Nephron (organoid): ENCODE measurements around the gene RHCG.
"Not testable (repeated sequence)": the region's sequence is repeated elsewhere in the genome, so short reads cannot be mapped to it uniquely, and the experiment has no call there.

Experiments
- H3K27ac Mint-ChIP-seq, 3 experiments: 2 replicates each; pipeline ENCODE4 v1.8.0; 2020; ENCODE audit warnings: mixed read lengths in 3 of 3, mild to moderate bottlenecking in 2 of 3, moderate library complexity in 1 of 3
- H3K27me3 Mint-ChIP-seq: 2 replicates; pipeline ENCODE4 v1.8.0; 2021; ENCODE audit warnings: low read depth, mild to moderate bottlenecking, moderate library complexity, mixed read lengths
- H3K36me3 Mint-ChIP-seq: 2 replicates; pipeline ENCODE4 v1.8.0; 2020; ENCODE audit warnings: low read depth, mixed read lengths
- H3K4me1 Mint-ChIP-seq: 2 replicates; pipeline ENCODE4 v1.8.0; 2020; ENCODE audit warnings: mixed read lengths
- H3K4me3 Mint-ChIP-seq, 3 experiments: 2 replicates each; pipeline ENCODE4 v1.8.0; 2020; ENCODE audit warnings: mild to moderate bottlenecking in 3 of 3, mixed read lengths in 3 of 3, moderate library complexity in 2 of 3
- H3K9me3 Mint-ChIP-seq: 2 replicates; pipeline ENCODE4 v1.8.0; 2020; ENCODE audit warnings: mixed read lengths
- CTCF ChIP-seq, 3 experiments: fragments of 200-600 bp; sonication (generic); IDR thresholded peaks; one replicate each; pipeline ENCODE4 v1.5.0; 2021; ENCODE audit warnings: antibody characterized with exemption in 3 of 3; ENCODE audit not compliant: unreplicated experiment in 3 of 3

The RHCG gene

DNA sequence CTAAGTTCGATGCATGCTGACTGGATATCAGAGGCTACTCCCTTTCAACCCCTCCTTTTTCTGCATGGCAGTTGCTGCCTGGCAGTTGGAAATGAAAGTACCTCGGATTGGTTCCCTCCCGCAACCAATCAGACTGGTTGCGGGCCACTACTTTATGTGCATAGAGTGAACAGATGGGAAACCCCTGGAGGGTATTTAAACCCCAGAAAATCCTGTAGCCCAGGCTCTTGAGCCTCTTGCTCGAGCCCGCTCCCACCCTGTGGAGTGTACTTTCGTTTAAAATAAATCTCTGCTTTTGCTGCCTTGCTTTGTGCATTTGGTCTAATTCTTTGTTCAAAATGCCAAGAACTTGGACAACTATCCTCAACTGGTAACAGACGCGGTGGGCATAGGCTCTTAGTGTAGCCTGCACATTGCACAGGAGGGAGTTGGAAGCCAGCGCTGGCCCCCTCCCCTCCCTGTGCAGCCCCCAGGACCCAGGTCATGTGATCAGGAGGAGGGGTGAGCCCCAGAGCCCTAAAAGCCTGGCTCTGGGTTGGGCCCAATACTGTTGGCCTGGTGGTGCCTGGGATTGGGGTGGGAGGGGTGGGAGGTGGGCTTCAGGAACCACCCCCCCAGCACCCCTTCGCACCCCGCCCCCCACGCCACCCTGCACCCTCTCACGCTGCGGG is 26.8 kb downstream of the RHCG start:
- Mint-ChIP-seq H3K4me1 (peaks cover 8% of the 10 kb centered on the region), H3K36me3 (no peaks in the 10 kb centered on the region), H3K9me3 (no peaks in the 10 kb centered on the region), H3K27me3 (peaks cover 61% of the 10 kb centered on the region), H3K4me3 (no peak overlapping the region), H3K27ac (no peak overlapping the region)
- no peak for TF ChIP-seq CTCF (IDR thresholded peaks at IDR 0.05; ENCODE audit: unreplicated experiment in 3 of 3)

DNA sequence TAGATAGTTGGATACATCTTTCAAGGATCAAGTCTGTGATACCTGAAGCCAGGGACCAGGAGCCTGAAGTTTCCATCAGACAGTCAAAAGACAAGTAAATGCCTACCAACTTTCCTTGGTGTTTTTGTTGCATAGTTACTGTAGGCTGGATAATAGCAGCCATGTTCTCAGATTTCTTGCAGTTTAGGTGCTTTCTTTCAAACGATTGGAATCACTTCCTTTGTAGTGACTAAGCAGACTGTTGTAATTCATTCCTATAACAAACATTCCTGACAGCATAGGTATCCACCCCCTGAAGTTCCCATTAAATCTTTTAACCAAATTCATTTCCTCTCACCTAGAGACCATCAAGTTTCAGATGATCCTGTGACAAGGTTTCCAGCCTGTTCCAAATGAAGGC is 27.6 kb downstream of the RHCG start:
- not testable (repeated sequence) for H3K36me3 Mint-ChIP-seq, H3K9me3 Mint-ChIP-seq
- peaks cover 53% of the 10 kb centered on the region for H3K27me3 Mint-ChIP-seq

DNA sequence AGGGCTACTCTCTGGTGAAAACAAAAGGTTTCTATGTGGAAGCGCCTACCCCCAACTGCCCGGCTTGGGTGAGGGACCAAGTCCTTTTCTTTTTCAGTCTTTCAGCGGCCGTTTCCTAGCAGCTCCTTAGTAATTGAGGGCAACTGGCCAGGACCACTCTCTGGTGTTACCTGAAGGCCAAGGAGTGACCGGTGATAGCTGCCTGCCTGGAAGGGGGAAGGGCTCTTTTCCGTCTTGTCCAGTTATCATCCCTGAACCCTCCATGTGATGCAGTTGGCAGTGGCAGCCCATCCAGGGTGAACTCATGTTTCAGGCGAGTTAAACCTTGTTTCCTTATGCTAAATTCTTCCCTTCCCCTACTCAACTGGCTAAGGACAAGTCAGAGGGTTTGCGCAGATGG is 33.3 kb downstream of the RHCG start:
- H3K27me3 Mint-ChIP-seq, result peaks cover 36% of the 10 kb centered on the region
- no peaks in the 10 kb centered on the region for H3K9me3 Mint-ChIP-seq
- H3K4me1 Mint-ChIP-seq, result no peaks in the 10 kb centered on the region
- TF ChIP-seq CTCF (IDR thresholded peaks at IDR 0.05; ENCODE audit: unreplicated experiment in 3 of 3), result no peak
- no peaks in the 10 kb centered on the region for H3K36me3 Mint-ChIP-seq
- H3K27ac Mint-ChIP-seq, result no peak overlapping the region
- no peak overlapping the region for H3K4me3 Mint-ChIP-seq

More for the DNA sequence above, 27.6 kb downstream of the RHCG start:
- not testable (repeated sequence) for H3K27ac Mint-ChIP-seq, H3K4me1 Mint-ChIP-seq, H3K4me3 Mint-ChIP-seq

- Mint-ChIP-seq H3K4me3 (no peak overlapping the region), H3K9me3 (no peaks in the 10 kb centered on the region), H3K4me1 (no peaks in the 10 kb centered on the region)
Measured at GRCh38 chr15:89462198-89462912, 34.0 kb downstream of the RHCG start.

DNA sequence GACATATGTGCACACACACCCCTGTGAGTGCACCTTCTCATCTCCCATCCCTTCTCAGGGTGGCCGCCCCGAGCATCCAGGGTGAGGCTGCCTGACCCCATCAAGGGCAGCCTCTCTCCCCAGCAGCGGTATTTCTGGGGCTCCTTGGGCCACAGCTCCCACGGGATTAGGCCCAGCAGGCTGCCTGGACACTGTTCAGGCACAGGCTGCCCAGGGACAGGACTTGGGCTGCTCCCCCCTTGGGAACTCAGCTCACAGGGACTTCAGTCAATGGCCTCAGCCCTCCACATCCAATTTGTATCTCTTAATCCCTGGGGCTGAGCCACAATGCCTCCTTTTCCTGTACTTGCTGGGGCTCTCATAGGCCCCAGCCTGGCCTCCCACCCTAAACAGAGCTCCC is 35.0 kb downstream of the RHCG start:
- Mint-ChIP-seq H3K4me1 (no peaks in the 10 kb centered on the region), H3K9me3 (no peaks in the 10 kb centered on the region), H3K36me3 (no peaks in the 10 kb centered on the region), H3K27me3 (peaks cover 48% of the 10 kb centered on the region), H3K4me3 (no peak overlapping the region), H3K27ac (no peak overlapping the region)
- TF ChIP-seq CTCF (IDR thresholded peaks at IDR 0.05; ENCODE audit: unreplicated experiment in 3 of 3), result no peak

More at GRCh38 chr15:89462198-89462912, 34.0 kb downstream of the RHCG start:
- TF ChIP-seq CTCF (IDR thresholded peaks at IDR 0.05; ENCODE audit: unreplicated experiment in 3 of 3), result no peak
- Mint-ChIP-seq H3K27me3 (peaks cover 44% of the 10 kb centered on the region), H3K36me3 (no peaks in the 10 kb centered on the region), H3K27ac (no peak overlapping the region)

- H3K27ac Mint-ChIP-seq, result no peak overlapping the region
- no peaks in the 10 kb centered on the region for H3K36me3 Mint-ChIP-seq
- H3K4me3 Mint-ChIP-seq, result no peak overlapping the region
- no peaks in the 10 kb centered on the region for H3K4me1 Mint-ChIP-seq
- no peaks in the 10 kb centered on the region for H3K9me3 Mint-ChIP-seq
- peaks cover 44% of the 10 kb centered on the region for H3K27me3 Mint-ChIP-seq
- no peak for TF ChIP-seq CTCF (IDR thresholded peaks at IDR 0.05; ENCODE audit: unreplicated experiment in 3 of 3)
Measured at GRCh38 chr15:89460048-89460447, 36.3 kb downstream of the RHCG start.
